C4-2B (cell line): Measurements from ENCODE around the gene THBS1.

ENCODE experiments used
- H3K27ac ChIP-seq: fragments of 450-650 bp; 2 replicates; pipeline ENCODE4 v1.5.1; 2017
- CTCF ChIP-seq: fragments of 450-650 bp; conservative IDR thresholded peaks from 2 replicates; pipeline ENCODE4 v1.5.1; 2017; ENCODE audit warnings: mild to moderate bottlenecking
- ZFX ChIP-seq: fragments of 450-650 bp; IDR thresholded peaks from 2 replicates; pipeline ENCODE4 v1.6.1; 2017

Gene THBS1

GRCh38 chr15:39581793-39582285, 960 bp downstream of the THBS1 start:
- TF ChIP-seq CTCF (peak; percentile 68), ZFX (no peak)
- H3K27ac ChIP-seq: peak overlapping the region; percentile 70

- H3K27ac ChIP-seq: peak overlapping the region; percentile 70
- TF ChIP-seq CTCF (no peak), ZFX (no peak)
Observed at GRCh38 chr15:39582286-39582976, 1.6 kb downstream of the THBS1 start.

GRCh38 chr15:39582977-39583595, 2.2 kb downstream of the THBS1 start:
- TF ChIP-seq ZFX (no peak), CTCF (no peak)
- no peak overlapping the region for H3K27ac ChIP-seq

- TF ChIP-seq ZFX: no peak
- TF ChIP-seq CTCF: peak; percentile 38
- H3K27ac ChIP-seq: no peak overlapping the region
Observed at GRCh38 chr15:39583596-39584265, 2.9 kb downstream of the THBS1 start.

GRCh38 chr15:39584266-39584659, 3.4 kb downstream of the THBS1 start:
- H3K27ac ChIP-seq: no peak overlapping the region
- TF ChIP-seq ZFX (no peak), CTCF (no peak)

GRCh38 chr15:39584662-39585388, 3.9 kb downstream of the THBS1 start:
- H3K27ac ChIP-seq: no peak overlapping the region
- TF ChIP-seq ZFX (no peak), CTCF (no peak)
